CD1c-positive myeloid dendritic cell (primary cell): ENCODE results near the gene CCM2.
A peak's percentile ranks its signal among the peaks of the same experiment; 100 is the strongest.

Experiments used
- DNase-seq: peaks from one replicate; pipeline ENCODE4 v3.0.0-alpha.2; 2016; ENCODE audit errors: extremely low spot score

Gene CCM2

GRCh38 chr7:44969049-44969700, 30.8 kb upstream of the CCM2 start:
- DNase-seq: no peak

DNA sequence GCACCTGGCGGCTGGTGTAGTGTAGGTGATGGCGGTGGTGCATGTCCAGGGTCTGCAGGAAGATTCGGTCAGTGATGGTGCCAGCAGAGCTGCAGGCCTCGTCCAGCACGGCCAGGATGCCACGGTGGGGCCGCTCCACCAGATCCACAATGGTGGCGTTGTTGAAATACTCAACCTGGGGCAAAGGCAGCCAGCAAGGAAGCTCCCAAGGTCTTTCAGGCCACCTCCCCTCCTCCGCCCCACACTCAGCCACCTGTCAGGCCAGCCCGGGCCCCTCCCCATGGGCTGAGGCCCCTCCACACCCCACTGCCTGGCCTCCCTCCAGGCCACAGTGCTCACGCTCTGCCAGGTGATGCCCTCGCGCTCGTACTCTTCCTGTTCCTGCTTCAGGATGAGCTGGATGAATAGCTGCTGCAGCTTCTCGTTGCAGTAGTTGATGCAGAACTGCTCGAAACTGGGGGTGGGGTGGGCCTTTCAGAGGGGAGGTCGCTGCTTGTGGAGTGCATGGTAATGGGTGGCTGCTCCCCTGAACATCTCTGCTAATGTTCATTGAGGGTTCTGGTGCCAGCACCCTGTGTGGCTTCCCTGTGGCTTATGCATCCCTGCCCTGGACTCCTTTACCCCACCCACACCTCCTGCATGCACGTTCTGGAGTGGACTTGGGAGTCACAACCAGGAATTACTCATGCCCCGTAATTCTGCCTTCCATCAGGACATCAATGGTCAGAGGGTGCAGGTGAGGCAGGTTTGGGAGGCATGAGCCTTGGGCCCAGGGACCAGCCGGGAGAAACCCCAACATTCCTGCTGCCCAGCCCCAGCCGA, 30.1 kb upstream of the CCM2 start:
- no peak for DNase-seq

DNA sequence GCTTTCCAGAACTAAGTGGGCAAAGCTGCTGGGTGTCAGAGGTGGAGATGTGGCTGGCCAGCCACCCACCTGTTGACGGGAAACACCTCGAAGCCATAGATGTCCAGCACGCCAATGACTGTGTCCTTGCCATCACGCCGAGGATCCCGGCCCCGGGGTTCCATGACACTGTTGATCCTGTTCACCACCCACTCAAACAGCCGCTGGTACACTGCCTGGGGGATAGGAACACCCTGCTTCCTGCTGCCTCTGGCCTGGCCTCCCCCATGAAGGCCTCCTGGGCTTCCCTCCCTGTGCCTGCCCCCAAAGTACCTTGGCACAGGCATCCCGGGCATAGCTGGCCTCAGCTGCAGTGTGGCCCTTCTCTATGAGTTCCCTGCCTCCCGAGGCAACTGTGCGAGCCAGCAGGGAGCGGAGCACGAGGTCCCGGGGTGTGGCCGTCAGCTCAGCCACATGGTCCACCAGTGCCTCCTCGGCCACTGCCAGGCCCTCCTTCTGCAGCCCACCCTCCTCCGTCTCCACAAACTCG, 29.4 kb upstream of the CCM2 start:
- DNase-seq: no peak

DNA sequence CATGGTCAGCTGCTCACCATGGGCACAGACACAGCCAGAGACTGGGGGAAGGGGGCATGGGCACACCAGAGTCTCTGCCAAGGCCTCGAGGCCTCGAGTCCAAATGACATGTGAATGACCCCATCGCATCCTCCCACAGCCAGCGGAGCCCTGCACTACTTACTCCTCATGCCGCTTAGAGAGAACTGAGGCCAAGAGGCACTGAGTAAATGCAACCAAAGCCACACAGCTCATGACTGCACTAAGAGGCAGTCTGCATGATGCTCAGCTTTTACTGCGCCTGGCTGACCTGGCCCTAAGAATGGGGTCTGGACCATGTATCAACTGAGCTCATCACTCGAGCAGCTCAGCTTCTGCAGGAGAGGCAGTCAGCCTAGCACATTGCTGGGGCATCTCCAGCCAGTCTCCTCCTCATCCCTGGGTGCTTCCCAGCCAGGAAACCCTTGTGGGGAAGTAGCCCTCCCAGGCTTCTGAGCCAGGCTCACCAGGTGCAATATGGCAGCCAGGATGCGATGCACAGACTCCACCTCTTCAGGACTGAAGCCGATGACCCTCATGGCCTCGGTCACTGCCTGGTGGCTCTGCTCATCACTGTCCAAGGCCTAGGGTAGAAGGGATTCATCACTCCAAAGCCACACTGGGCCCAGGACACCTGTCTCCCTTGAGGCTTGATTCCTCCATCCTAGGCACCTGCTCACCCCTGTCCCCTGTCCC, 28.7 kb upstream of the CCM2 start:
- no peak for DNase-seq

DNA sequence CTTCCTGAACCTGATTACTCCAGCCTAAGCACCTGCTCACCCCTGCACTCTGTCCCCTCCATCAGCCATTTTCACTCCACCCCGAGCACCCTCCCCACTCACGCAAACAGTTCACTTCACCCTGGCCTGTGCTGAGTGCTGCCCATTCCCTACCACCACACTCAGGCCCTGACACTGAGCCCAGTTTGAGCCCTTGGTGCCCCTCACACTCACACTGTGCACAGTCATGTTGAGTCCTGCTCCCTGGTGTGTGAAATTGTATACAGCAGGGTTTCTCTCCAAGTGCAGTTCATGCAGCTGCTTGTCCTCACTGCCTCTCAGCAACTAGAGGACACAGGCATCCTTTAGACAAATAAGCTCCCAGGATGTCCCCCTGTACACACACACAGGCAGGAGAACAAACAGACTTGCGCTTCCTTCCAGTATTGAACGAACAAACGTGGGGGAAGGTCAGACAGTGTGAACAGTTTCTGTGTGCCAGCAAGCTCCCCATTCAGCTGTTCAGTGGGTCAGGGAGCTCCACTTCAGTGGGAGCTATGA, 28.0 kb upstream of the CCM2 start:
- no peak for DNase-seq

DNA sequence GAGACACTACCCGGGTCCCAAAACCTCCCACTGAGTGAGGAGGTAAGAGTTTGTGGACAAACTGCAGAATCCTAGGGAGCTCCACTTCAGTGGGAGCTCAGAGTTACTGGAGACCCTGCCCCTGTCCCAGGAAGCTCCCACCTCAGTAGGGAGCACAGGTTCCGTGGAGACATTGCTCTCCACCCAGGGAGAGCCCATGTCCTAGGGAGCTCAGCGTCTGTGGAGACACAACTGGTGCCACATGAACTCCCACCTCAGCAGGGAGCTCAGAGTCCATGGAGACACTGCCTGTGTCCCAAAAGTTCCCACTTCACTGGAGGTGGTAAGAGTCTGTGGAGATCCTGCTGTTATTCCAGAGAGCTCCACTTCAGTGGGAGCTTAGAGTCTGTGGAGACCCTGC, 27.4 kb upstream of the CCM2 start:
- DNase-seq: no peak

- peak; percentile 78 for DNase-seq
Observed at GRCh38 chr7:44973610-44974401, 26.2 kb upstream of the CCM2 start.

GRCh38 chr7:44974549-44974948, 25.5 kb upstream of the CCM2 start:
- no peak for DNase-seq

- no peak for DNase-seq
Observed at GRCh38 chr7:44975331-44976039, 24.5 kb upstream of the CCM2 start.

DNA sequence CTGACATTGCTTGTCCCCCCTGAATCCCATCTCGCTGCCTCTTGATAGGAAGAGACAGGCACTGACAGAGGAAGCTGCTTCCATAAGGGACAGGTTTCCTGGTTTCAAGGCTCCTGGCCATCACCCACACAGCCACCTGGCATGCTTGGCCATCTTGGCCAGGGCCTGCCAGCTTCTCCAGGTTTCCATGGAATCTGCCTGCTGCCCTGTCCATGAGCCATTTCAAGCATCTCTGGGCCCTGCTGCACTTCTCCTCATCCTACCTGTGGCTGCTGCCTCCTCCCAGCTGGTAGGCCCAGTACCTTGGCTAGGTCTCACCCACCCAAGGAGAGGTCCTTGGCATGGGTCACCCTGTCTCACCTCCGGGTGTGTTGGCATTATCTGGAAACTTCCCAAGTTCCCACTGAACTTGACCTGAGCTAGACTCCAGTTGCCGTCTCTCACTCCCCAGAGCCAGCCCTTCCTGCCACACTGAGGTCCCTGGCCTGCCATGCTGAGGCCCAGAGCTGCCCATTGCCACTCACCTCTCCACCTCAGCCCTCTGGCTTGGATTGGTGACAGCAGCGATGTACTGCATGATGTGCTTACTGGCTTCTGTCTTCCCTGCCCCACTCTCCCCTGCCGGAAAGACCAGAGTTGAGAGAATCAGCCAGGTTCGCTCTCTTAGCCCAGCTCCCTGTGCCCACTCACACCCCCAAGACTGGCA, 23.8 kb upstream of the CCM2 start:
- DNase-seq: no peak

GRCh38 chr7:44976746-44977196, 23.2 kb upstream of the CCM2 start:
- DNase-seq: no peak

DNA sequence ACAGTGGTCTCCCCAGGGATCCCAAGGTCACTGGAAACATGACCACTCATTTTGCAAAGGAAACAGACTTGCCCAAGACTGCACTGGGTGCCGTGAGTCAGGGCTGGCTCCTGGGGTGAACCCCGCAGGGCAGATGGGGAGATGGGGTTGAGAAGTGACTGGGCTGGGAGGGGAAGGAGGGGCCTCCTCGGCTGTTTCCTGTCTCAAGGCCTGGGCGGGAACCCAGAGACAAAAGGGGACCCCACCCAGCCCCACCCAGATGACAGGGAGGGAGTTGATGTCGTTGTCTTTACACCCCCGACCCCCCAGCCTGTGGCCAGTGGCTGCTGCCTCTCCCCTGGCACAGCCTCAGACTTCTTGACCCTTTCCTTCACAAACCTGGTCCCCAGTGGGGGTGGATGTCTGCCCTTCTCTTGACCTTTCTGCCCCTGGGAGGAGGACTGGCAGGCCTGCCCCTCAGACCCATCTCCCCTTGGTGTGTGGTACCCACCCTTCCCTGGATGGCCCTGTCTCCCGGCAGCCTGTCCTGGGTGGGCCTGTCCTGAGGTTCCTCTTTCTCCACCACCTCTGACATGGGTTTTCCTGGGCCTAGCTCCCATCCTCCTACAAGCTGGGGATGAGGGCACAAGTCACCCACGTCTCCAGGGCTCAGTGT, 22.6 kb upstream of the CCM2 start:
- peak; percentile 35 for DNase-seq

- DNase-seq: peak; percentile 31
Observed at GRCh38 chr7:44977959-44978335, 22.1 kb upstream of the CCM2 start.

- DNase-seq: peak; percentile 84
Observed at GRCh38 chr7:44978511-44979366, 21.3 kb upstream of the CCM2 start, which contains the start of gene MYO1G. TSS of gene MYO1G (minus strand) at chr7:44979015. CDS start at chr7:44978961, 54 bp downstream.

- no peak for DNase-seq
Observed at GRCh38 chr7:44979481-44980392, 20.3 kb upstream of the CCM2 start.

DNA sequence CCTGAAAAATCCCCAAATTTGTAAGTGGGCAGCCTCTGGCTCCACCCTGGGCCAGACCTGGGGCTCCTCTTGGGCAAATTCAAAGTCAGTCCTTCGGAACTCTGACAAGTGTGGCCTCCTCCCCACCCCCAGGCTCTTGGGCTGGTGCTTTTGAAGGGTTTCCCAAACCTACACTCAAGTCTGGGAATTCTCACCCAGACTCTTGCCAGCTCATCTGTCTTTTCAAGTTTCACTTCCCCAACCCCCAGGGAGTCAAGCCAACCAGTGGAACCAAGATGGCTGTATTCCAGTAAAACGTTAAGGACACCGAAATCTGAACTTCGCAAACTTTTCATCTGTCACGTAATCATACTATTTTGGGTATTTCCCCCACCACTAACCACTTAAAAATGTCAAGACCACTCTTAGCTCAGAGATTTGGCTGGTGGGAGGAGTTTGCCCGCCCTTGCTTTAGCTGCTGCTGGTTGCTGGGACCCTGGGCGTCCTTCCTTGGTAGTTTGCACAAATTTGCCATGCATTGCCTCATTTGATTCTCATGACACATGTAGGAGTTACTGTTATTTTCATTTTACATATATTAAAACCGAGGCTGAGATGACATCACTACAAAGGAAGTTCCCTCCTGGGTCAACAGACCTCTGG, 19.5 kb upstream of the CCM2 start:
- peak; percentile 93 for DNase-seq
